AG04450 (cell line): ENCODE measurements around the gene BICD2. TPM values are rescaled to one million over a fixed set of nuclear protein-coding genes. Genes with fewer than 3 reads are reported as not detected.
A peak's percentile ranks its signal among the peaks of the same experiment; 100 is the strongest.

ENCODE experiments used
- CTCF ChIA-PET: fragments of 300-600, 350-600 bp; formaldehyde crosslinking; extraction: SDS; loops from one replicate; lab custom pipeline; 2022; ENCODE audit warnings: antibody characterized with exemption, inconsistent platforms; lab: Charles Lee
- POLR2A ChIA-PET: fragments of 350-600 bp; formaldehyde crosslinking; extraction: SDS; loops from one replicate; lab custom pipeline; 2021; ENCODE audit warnings: antibody characterized with exemption, inconsistent platforms; lab: Yijun Ruan, JAX
- DNase-seq: peaks from one replicate; pipeline ENCODE4 v3.0.0-alpha.2; 2011; ENCODE audit warnings: low read depth, low spot score
- H3K27ac ChIP-seq: one replicate; pipeline ENCODE4 v1.5.1; 2012; ENCODE audit warnings: low read depth, low read length, control low read depth
- H3K27me3 ChIP-seq: one replicate; pipeline ENCODE4 v1.6.0; 2012; ENCODE audit warnings: low read length; ENCODE audit not compliant: control insufficient read depth, insufficient read depth
- H3K4me3 ChIP-seq: 2 replicates; pipeline ENCODE4 v1.5.1; 2011; ENCODE audit warnings: mild to moderate bottlenecking, low read depth, low read length, control low read depth
- H3K9me3 ChIP-seq: 2 replicates; pipeline ENCODE4 v1.5.1; 2012; ENCODE audit warnings: low read length; ENCODE audit not compliant: control insufficient read depth, insufficient read depth
- polyA plus RNA-seq: library from polyadenylated mRNA; depleted of rRNA; stranded (reverse); fragments of >200 nt; gene quantifications from 2 replicates; pipeline ENCODE4 v1.2.3, GENCODE V29; 2011
- TF ChIP-seq, protein P1 (sequence below): IDR thresholded peaks from 2 replicates; pipeline ENCODE4 v1.5.1; 2011; ENCODE audit warnings: low read depth, low read length, control low read depth, inconsistent platforms

The BICD2 gene
- polyA plus RNA-seq, 1 experiment: 11.2 TPM

DNA sequence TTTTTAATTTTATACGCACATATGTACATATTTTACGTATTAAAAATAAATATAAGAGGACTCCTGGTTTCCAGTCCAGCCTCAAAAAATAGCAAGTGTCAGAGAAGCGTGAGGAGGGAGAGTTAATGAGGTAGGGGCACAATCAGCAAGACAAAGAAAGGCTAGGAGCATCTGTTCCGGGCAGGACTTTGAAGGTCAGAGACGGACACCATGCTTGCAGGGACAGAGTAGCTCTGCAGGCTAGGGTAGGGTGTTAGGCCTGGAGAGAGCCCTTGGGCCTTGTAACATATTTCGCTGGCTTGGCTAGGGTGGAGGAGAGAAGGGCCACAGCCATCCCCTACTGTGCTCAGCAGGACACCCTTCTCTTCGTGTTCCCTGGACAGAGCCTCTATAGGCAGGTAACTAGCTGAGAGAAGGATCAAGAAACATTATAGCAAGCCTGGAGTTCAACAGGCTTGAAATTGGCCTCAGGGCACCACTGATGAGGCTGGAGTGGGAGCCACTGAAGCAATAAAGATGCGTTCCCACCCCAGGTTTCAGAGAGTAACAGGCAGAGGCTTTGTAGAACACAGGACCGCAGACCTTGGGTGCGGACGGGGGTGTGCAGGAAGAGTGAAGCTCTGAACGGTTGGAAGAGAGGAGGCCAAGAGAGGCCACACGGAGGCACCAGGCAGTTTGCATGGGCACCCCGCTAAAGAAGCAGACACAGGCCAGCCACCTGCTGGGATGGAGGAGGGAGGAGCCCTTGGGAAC is 85.0 kb downstream of the BICD2 start:
- Histone ChIP-seq H3K27ac (no peak overlapping the region), H3K9me3 (no peaks in the 10 kb centered on the region; the same call in 1 of the 2 replicates), H3K4me3 (no peak overlapping the region), H3K27me3 (no peaks in the 10 kb centered on the region)
- ChIA-PET CTCF (interaction anchor here (0.6 kb wide), 1 partner anchor 37 kb away, joined by 3 read pairs; no protein-coding TSS in a partner anchor), POLR2A (interaction anchor here (0.6 kb wide), 1 partner anchor 24 kb away, joined by 3 read pairs; no protein-coding TSS in a partner anchor)
- TF ChIP-seq, protein P1, sequence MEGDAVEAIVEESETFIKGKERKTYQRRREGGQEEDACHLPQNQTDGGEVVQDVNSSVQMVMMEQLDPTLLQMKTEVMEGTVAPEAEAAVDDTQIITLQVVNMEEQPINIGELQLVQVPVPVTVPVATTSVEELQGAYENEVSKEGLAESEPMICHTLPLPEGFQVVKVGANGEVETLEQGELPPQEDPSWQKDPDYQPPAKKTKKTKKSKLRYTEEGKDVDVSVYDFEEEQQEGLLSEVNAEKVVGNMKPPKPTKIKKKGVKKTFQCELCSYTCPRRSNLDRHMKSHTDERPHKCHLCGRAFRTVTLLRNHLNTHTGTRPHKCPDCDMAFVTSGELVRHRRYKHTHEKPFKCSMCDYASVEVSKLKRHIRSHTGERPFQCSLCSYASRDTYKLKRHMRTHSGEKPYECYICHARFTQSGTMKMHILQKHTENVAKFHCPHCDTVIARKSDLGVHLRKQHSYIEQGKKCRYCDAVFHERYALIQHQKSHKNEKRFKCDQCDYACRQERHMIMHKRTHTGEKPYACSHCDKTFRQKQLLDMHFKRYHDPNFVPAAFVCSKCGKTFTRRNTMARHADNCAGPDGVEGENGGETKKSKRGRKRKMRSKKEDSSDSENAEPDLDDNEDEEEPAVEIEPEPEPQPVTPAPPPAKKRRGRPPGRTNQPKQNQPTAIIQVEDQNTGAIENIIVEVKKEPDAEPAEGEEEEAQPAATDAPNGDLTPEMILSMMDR: no peak
- no peak for DNase-seq

GRCh38 chr9:92671323-92671722 is 93.3 kb downstream of the BICD2 start:
- ChIA-PET POLR2A (no interaction called here), CTCF (interaction anchor here (2.1 kb wide), 1 partner anchor 120 kb away, joined by 7 read pairs; no protein-coding TSS in a partner anchor)
- TF ChIP-seq, protein P1: no peak
- Histone ChIP-seq H3K27me3 (no peaks in the 10 kb centered on the region), H3K4me3 (peak overlapping the region; percentile 76; the same call in 1 of the 2 replicates), H3K27ac (peak overlapping the region; percentile 78), H3K9me3 (no peaks in the 10 kb centered on the region; the same call in 1 of the 2 replicates)
- DNase-seq: peak; percentile 50

DNA sequence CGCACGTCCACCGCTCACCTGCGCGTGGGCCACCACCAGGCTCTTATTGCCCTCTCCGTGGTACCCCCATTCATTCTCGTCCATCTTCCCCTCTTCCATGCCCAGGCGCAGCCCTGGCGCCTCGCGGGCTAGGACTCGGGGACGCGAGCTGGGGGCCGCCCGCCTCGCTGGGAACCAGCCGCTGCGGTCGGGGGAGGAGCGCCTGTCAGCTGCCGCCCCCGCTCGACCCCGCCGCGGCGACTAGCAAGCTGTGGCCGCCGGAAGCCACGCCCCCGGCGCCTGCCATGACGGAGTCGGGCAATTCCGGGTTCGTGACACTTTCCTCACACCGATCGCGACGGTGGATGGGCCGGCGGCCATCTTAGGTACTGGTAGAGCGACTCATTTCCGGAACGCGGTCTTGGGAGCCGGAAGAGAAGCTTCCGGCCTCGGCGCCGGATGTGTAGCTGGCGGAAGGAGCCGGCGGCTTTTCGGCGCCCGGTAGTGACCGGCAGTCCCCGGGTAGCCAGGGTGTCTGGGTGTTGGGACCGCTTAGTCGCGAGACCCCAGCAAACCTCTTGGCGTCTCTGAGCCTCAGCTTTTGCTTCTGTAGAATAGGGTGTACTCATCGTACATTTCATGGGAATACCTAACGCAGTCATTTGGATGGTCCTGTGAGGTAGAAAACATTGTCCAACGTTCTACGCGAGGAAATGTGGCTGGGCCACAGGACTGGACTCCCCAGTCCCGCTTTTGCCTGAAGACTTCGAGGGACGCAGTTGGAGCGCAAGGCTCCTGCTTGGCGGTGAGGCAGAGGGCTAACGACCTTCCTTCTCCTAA is 94.5 kb downstream of the BICD2 start, which contains the start of gene IPPK:
TSS of gene IPPK (minus strand) at position 242 of the 819 bp plus-strand sequence. CDS start at position 99, 143 bp downstream.
- ChIA-PET CTCF (interaction anchor here (0.6 to 2.1 kb wide), 3 partner anchors 36 to 532 kb away, joined by 3 to 7 read pairs (median 3); no protein-coding TSS in a partner anchor), POLR2A (interaction anchor here (0.6 to 0.9 kb wide), 3 partner anchors 95 to 345 kb away, joined by 3 to 8 read pairs (median 6); partner anchors contain the start of genes BICD2 and NOL8)
- H3K4me3 ChIP-seq: peak within 1 kb of the TSS; percentile 91
- peak within 1 kb of the TSS; percentile 83 for H3K27ac ChIP-seq
- DNase-seq: peak; percentile 97
- TF ChIP-seq, protein P1: no peak
- no peaks in the 10 kb centered on the region for H3K27me3 ChIP-seq
- no peaks in the 10 kb centered on the region; the same call in 1 of the 2 replicates for H3K9me3 ChIP-seq

DNA sequence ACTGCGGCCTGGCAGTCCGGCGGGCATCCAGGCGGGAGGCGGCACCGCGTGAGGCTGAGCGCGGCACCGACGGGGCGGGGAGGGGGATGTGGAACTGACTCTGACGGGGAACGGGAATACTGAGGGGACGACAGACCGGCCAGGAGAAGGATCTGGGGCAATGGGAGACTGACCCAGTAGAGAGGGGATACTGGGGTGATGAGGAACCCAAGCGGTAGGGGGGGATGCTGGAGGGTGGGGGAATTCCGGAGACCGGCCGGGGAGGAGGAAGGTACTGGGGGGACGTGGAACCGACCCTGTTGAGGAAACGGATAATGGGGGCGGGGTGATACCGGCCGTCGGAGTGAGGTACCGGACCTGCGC is 95.1 kb downstream of the BICD2 start:
- H3K9me3 ChIP-seq: no peaks in the 10 kb centered on the region; the same call in 1 of the 2 replicates
- DNase-seq: no peak
- H3K4me3 ChIP-seq: peak overlapping the region; percentile 91
- TF ChIP-seq, protein P1: no peak
- no peaks in the 10 kb centered on the region for H3K27me3 ChIP-seq
- ChIA-PET CTCF (no interaction called here), POLR2A (no interaction called here)
- H3K27ac ChIP-seq: peak overlapping the region; percentile 78
